C4-2B (cell line): ENCODE measurements around the gene HAAO.

Experiments used
- ZFX ChIP-seq: fragments of 450-650 bp; IDR thresholded peaks from 2 replicates; pipeline ENCODE4 v1.6.1; 2017
- TF ChIP-seq, protein P1 (sequence below): fragments of 450-650 bp; conservative IDR thresholded peaks from 2 replicates; pipeline ENCODE4 v1.5.1; 2017; ENCODE audit warnings: mild to moderate bottlenecking

- TF ChIP-seq, protein P1, sequence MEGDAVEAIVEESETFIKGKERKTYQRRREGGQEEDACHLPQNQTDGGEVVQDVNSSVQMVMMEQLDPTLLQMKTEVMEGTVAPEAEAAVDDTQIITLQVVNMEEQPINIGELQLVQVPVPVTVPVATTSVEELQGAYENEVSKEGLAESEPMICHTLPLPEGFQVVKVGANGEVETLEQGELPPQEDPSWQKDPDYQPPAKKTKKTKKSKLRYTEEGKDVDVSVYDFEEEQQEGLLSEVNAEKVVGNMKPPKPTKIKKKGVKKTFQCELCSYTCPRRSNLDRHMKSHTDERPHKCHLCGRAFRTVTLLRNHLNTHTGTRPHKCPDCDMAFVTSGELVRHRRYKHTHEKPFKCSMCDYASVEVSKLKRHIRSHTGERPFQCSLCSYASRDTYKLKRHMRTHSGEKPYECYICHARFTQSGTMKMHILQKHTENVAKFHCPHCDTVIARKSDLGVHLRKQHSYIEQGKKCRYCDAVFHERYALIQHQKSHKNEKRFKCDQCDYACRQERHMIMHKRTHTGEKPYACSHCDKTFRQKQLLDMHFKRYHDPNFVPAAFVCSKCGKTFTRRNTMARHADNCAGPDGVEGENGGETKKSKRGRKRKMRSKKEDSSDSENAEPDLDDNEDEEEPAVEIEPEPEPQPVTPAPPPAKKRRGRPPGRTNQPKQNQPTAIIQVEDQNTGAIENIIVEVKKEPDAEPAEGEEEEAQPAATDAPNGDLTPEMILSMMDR, result no peak
- no peak for TF ChIP-seq ZFX
Observed at GRCh38 chr2:42755191-42755880, 37.0 kb downstream of the HAAO start.
